ENCODE data around the gene RGS16.

RGS16 gene

DNA sequence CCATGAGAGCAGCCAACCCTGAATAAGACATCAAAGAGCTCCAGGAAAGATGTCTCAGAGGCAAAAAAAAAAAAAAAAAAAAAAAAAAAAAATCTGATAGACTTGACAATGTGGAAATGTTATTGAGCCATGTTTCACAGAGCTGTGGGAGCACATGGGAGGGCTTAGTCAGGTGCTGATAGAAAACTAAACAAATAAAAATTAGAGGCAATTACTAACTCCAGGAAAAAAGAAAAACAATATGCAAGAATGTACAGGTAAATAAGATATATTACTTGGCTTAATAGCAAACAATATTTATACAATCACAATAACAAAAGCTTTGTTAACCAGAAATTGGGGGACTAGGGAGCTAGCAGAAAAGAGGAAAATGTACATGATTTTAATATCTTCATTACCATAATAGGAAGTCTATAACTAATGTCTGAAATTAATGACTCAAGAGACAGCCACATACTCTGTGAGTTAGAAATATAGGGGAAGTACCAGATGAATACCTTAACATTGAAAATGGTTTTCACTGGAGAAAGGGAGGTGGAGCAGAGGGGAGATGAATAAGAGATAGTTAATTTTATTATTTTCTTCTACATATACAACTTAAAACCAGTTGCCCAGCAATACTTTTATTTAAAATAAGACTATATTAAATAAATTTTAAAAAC is 16.9 kb upstream of the RGS16 start:
- Histone ChIP-seq H3K4me1 (ENCODE audit: control insufficient read depth, insufficient read depth, low read length) (peaks cover 21% of the 10 kb centered on the region), H3K4me3 (ENCODE audit: low read depth, low read length) (no peak overlapping the region), H3K27ac (ENCODE audit: extremely low read depth, low read depth, low read length) (no peak overlapping the region), H3K36me3 (ENCODE audit: control insufficient read depth in 2 of 2, insufficient read depth in 1 of 2, low read length in 2 of 2) (no peaks in the 10 kb centered on the region), H3K9me3 (ENCODE audit: control insufficient read depth, insufficient read depth, low read depth, low read length) (no peaks in the 10 kb centered on the region)
- ChIA-PET CTCF (interaction anchor here (0.6 to 1.2 kb wide), 3 partner anchors 11 to 109 kb away, joined by 3 to 4 read pairs (median 3); no protein-coding TSS in a partner anchor), POLR2A (interaction anchor here (0.7 kb wide), 1 partner anchor 229 kb away, joined by 3 read pairs; the partner anchor contains the start of gene GLUL)
- peak; percentile 59 for TF ChIP-seq SETDB1 (IDR thresholded peaks at IDR 0.05; ENCODE audit: insufficient read length, low read length)
- TF ChIP-seq, protein P1, sequence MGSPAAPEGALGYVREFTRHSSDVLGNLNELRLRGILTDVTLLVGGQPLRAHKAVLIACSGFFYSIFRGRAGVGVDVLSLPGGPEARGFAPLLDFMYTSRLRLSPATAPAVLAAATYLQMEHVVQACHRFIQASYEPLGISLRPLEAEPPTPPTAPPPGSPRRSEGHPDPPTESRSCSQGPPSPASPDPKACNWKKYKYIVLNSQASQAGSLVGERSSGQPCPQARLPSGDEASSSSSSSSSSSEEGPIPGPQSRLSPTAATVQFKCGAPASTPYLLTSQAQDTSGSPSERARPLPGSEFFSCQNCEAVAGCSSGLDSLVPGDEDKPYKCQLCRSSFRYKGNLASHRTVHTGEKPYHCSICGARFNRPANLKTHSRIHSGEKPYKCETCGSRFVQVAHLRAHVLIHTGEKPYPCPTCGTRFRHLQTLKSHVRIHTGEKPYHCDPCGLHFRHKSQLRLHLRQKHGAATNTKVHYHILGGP (tag by site-specific recombination; IDR thresholded peaks at IDR 0.05) = no peak

DNA sequence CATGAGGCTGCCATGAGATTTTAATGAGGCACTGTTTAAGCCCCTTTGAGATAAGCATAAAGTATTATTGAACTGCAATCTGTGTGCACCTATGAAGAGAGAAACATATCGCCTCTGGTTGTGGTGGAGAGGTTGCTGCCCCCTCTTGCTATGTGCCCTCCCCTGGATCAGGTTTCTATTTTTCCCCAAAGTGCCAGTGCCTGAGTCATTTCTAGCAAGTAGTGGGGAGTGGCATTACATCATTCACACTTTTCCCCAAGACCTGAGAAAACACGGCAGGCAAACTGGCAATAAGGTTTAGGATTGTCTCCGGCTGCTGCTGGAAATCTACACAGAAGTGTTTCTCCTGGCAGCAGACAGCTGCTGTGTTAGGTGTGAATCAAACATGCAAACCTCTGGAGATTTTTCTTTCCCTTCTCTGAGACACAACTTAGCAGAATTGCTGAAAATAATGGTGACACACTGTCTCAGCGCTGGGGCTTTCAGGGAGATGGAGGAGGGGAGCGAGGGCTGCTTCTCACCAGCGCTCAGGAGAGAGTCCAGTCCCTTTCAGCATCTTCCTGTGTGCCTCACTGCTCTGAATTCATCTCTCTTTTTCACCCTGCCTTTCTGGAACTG is 13.7 kb upstream of the RGS16 start:
- Histone ChIP-seq H3K4me1 (ENCODE audit: control insufficient read depth, insufficient read depth, low read length) (peaks cover 29% of the 10 kb centered on the region), H3K27ac (ENCODE audit: extremely low read depth, low read depth, low read length) (peak overlapping the region; percentile 70), H3K9me3 (ENCODE audit: control insufficient read depth, insufficient read depth, low read depth, low read length) (no peaks in the 10 kb centered on the region), H3K36me3 (ENCODE audit: control insufficient read depth in 2 of 2, insufficient read depth in 1 of 2, low read length in 2 of 2) (no peaks in the 10 kb centered on the region), H3K4me3 (ENCODE audit: low read depth, low read length) (no peak overlapping the region)
- CTCF ChIA-PET = interaction anchor here (0.7 to 6.1 kb wide), 3 partner anchors 15 to 165 kb away, joined by 3 to 41 read pairs (median 4); no protein-coding TSS in a partner anchor
- POLR2A ChIA-PET = no interaction called here
- TF ChIP-seq ZNF600 (tag by site-specific recombination; IDR thresholded peaks at IDR 0.05) = peak; percentile 91
- peak; percentile 95 for TF ChIP-seq ZNF664 (tag by site-specific recombination; IDR thresholded peaks at IDR 0.05)
- TF ChIP-seq ZNF670 (tag by site-specific recombination; IDR thresholded peaks at IDR 0.05; ENCODE audit: low read depth) = no peak
- peak; percentile 82 for TF ChIP-seq SCRT1 (tag by site-specific recombination; IDR thresholded peaks at IDR 0.05; ENCODE audit: borderline replicate concordance)
- TF ChIP-seq SALL2 (tag by site-specific recombination; IDR thresholded peaks at IDR 0.05; ENCODE audit: borderline replicate concordance) = no peak
- TF ChIP-seq OSR2 (tag by site-specific recombination; IDR thresholded peaks at IDR 0.05) = peak; percentile 97
- TF ChIP-seq, protein P2, sequence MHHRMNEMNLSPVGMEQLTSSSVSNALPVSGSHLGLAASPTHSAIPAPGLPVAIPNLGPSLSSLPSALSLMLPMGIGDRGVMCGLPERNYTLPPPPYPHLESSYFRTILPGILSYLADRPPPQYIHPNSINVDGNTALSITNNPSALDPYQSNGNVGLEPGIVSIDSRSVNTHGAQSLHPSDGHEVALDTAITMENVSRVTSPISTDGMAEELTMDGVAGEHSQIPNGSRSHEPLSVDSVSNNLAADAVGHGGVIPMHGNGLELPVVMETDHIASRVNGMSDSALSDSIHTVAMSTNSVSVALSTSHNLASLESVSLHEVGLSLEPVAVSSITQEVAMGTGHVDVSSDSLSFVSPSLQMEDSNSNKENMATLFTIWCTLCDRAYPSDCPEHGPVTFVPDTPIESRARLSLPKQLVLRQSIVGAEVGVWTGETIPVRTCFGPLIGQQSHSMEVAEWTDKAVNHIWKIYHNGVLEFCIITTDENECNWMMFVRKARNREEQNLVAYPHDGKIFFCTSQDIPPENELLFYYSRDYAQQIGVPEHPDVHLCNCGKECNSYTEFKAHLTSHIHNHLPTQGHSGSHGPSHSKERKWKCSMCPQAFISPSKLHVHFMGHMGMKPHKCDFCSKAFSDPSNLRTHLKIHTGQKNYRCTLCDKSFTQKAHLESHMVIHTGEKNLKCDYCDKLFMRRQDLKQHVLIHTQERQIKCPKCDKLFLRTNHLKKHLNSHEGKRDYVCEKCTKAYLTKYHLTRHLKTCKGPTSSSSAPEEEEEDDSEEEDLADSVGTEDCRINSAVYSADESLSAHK (tag by site-specific recombination; IDR thresholded peaks at IDR 0.05) = peak; percentile 89
- TF ChIP-seq, protein P3, sequence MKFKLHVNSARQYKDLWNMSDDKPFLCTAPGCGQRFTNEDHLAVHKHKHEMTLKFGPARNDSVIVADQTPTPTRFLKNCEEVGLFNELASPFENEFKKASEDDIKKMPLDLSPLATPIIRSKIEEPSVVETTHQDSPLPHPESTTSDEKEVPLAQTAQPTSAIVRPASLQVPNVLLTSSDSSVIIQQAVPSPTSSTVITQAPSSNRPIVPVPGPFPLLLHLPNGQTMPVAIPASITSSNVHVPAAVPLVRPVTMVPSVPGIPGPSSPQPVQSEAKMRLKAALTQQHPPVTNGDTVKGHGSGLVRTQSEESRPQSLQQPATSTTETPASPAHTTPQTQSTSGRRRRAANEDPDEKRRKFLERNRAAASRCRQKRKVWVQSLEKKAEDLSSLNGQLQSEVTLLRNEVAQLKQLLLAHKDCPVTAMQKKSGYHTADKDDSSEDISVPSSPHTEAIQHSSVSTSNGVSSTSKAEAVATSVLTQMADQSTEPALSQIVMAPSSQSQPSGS (tag by site-specific recombination; IDR thresholded peaks at IDR 0.05; ENCODE audit: low read depth) = peak; percentile 96
- no peak for TF ChIP-seq HOXD13 (CRISPR knock-in tag; IDR thresholded peaks at IDR 0.05; ENCODE audit: borderline replicate concordance)
- TF ChIP-seq, protein P4, sequence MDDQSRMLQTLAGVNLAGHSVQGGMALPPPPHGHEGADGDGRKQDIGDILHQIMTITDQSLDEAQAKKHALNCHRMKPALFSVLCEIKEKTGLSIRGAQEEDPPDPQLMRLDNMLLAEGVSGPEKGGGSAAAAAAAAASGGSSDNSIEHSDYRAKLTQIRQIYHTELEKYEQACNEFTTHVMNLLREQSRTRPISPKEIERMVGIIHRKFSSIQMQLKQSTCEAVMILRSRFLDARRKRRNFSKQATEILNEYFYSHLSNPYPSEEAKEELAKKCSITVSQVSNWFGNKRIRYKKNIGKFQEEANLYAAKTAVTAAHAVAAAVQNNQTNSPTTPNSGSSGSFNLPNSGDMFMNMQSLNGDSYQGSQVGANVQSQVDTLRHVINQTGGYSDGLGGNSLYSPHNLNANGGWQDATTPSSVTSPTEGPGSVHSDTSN (CRISPR knock-in tag; IDR thresholded peaks at IDR 0.05) = no peak
- TF ChIP-seq, protein P5, sequence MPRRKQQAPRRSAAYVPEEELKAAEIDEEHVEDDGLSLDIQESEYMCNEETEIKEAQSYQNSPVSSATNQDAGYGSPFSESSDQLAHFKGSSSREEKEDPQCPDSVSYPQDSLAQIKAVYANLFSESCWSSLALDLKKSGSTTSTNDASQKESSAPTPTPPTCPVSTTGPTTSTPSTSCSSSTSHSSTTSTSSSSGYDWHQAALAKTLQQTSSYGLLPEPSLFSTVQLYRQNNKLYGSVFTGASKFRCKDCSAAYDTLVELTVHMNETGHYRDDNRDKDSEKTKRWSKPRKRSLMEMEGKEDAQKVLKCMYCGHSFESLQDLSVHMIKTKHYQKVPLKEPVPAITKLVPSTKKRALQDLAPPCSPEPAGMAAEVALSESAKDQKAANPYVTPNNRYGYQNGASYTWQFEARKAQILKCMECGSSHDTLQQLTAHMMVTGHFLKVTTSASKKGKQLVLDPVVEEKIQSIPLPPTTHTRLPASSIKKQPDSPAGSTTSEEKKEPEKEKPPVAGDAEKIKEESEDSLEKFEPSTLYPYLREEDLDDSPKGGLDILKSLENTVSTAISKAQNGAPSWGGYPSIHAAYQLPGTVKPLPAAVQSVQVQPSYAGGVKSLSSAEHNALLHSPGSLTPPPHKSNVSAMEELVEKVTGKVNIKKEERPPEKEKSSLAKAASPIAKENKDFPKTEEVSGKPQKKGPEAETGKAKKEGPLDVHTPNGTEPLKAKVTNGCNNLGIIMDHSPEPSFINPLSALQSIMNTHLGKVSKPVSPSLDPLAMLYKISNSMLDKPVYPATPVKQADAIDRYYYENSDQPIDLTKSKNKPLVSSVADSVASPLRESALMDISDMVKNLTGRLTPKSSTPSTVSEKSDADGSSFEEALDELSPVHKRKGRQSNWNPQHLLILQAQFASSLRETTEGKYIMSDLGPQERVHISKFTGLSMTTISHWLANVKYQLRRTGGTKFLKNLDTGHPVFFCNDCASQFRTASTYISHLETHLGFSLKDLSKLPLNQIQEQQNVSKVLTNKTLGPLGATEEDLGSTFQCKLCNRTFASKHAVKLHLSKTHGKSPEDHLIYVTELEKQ (tag by site-specific recombination; IDR thresholded peaks at IDR 0.05; ENCODE audit: borderline replicate concordance) = peak; percentile 71; the same call in 1 of the 2 replicates
- TF ChIP-seq ZNF2 (tag by site-specific recombination; IDR thresholded peaks at IDR 0.05) = peak; percentile 79
- TF ChIP-seq, protein P6, sequence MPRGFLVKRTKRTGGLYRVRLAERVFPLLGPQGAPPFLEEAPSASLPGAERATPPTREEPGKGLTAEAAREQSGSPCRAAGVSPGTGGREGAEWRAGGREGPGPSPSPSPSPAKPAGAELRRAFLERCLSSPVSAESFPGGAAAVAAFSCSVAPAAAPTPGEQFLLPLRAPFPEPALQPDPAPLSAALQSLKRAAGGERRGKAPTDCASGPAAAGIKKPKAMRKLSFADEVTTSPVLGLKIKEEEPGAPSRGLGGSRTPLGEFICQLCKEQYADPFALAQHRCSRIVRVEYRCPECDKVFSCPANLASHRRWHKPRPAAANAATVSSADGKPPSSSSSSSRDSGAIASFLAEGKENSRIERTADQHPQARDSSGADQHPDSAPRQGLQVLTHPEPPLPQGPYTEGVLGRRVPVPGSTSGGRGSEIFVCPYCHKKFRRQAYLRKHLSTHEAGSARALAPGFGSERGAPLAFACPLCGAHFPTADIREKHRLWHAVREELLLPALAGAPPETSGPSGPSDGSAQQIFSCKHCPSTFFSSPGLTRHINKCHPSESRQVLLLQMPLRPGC (tag by site-specific recombination; IDR thresholded peaks at IDR 0.05) = peak; percentile 92
- peak; percentile 83 for TF ChIP-seq ZNF501 (tag by site-specific recombination; IDR thresholded peaks at IDR 0.05)
- peak; percentile 93 for TF ChIP-seq ZNF366 (tag by site-specific recombination; conservative IDR thresholded peaks at IDR 0.05)
- TF ChIP-seq, protein P7, sequence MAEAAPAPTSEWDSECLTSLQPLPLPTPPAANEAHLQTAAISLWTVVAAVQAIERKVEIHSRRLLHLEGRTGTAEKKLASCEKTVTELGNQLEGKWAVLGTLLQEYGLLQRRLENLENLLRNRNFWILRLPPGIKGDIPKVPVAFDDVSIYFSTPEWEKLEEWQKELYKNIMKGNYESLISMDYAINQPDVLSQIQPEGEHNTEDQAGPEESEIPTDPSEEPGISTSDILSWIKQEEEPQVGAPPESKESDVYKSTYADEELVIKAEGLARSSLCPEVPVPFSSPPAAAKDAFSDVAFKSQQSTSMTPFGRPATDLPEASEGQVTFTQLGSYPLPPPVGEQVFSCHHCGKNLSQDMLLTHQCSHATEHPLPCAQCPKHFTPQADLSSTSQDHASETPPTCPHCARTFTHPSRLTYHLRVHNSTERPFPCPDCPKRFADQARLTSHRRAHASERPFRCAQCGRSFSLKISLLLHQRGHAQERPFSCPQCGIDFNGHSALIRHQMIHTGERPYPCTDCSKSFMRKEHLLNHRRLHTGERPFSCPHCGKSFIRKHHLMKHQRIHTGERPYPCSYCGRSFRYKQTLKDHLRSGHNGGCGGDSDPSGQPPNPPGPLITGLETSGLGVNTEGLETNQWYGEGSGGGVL (tag by site-specific recombination; IDR thresholded peaks at IDR 0.05) = peak; percentile 99

Measured in HEK293 (cell line).